ENCODE results near the gene HHAT. TPM values are rescaled to one million over a fixed set of nuclear protein-coding genes. Genes with fewer than 3 reads are reported as not detected.

Gene HHAT
- total RNA-seq, 1 donor from 2014 or later, result 11.4 TPM

GRCh38 chr1:210500831-210501230 is 172.1 kb downstream of the HHAT start:
- Histone ChIP-seq H3K27ac (ENCODE audit: low read depth, low read length) (no peak overlapping the region), H3K79me2 (ENCODE audit: insufficient read depth, low read length) (no peaks in the 10 kb centered on the region), H4K20me1 (ENCODE audit: insufficient read depth, low read length) (no peaks in the 10 kb centered on the region), H3K4me2 (ENCODE audit: low read length) (no peak overlapping the region), H3K27me3 (ENCODE audit: insufficient read depth, low read length) (no peaks in the 10 kb centered on the region), H3K9me3 (ENCODE audit: insufficient read depth, low read depth, low read length) (no peaks in the 10 kb centered on the region), H3K4me1 (ENCODE audit: insufficient read depth, low read length) (peaks cover 5% of the 10 kb centered on the region), H3K4me3 (ENCODE audit: insufficient read depth, low read depth, low read length) (no peak overlapping the region), H3K9ac (ENCODE audit: low read length) (no peak overlapping the region), H3K36me3 (ENCODE audit: insufficient read depth, low read length) (no peaks in the 10 kb centered on the region), H2AFZ (ENCODE audit: low read depth, low read length) (no peak overlapping the region)
- Mint-ChIP-seq H3K4me1 (ENCODE audit: low read depth, unreplicated experiment) (peaks cover 8% of the 10 kb centered on the region), H3K9me3 (ENCODE audit: unreplicated experiment) (no peaks in the 10 kb centered on the region), H3K27ac (ENCODE audit: unreplicated experiment) (no peak overlapping the region), H3K27me3 (ENCODE audit: low read depth, unreplicated experiment) (no peaks in the 10 kb centered on the region), H3K36me3 (ENCODE audit: low read depth, unreplicated experiment) (peaks cover 2% of the 10 kb centered on the region), H3K4me3 (ENCODE audit: unreplicated experiment) (no peak overlapping the region)
- DNase-seq (ENCODE audit: low read depth), result no peak
- no peak for FAIRE-seq
- no peak for TF ChIP-seq CTCF (IDR thresholded peaks at IDR 0.05; ENCODE audit: insufficient read depth, low read depth, low read length)
- no peak for TF ChIP-seq EZH2 (IDR thresholded peaks at IDR 0.05; ENCODE audit: insufficient read depth, low read length)

GRCh38 chr1:210504286-210504685 is 175.6 kb downstream of the HHAT start:
- H3K4me1 Mint-ChIP-seq (ENCODE audit: low read depth, unreplicated experiment), result peaks cover 20% of the 10 kb centered on the region
- FAIRE-seq (no peak), DNase-seq (ENCODE audit: low read depth) (no peak)
- no peaks in the 10 kb centered on the region for H3K27me3 Mint-ChIP-seq (ENCODE audit: low read depth, unreplicated experiment)
- no peak overlapping the region for H3K4me3 Mint-ChIP-seq (ENCODE audit: unreplicated experiment)
- no peaks in the 10 kb centered on the region for H3K79me2 ChIP-seq (ENCODE audit: insufficient read depth, low read length)
- TF ChIP-seq CTCF (IDR thresholded peaks at IDR 0.05; ENCODE audit: insufficient read depth, low read depth, low read length), result no peak
- TF ChIP-seq EZH2 (IDR thresholded peaks at IDR 0.05; ENCODE audit: insufficient read depth, low read length), result no peak
- H3K27ac ChIP-seq (ENCODE audit: low read depth, low read length), result no peak overlapping the region
- no peak overlapping the region for H2AFZ ChIP-seq (ENCODE audit: low read depth, low read length)
- H3K36me3 Mint-ChIP-seq (ENCODE audit: low read depth, unreplicated experiment), result peaks cover 2% of the 10 kb centered on the region
- H3K9me3 Mint-ChIP-seq (ENCODE audit: unreplicated experiment), result no peaks in the 10 kb centered on the region
- no peaks in the 10 kb centered on the region for H4K20me1 ChIP-seq (ENCODE audit: insufficient read depth, low read length)
- H3K9me3 ChIP-seq (ENCODE audit: insufficient read depth, low read depth, low read length), result no peaks in the 10 kb centered on the region
- H3K9ac ChIP-seq (ENCODE audit: low read length), result no peak overlapping the region
- H3K27ac Mint-ChIP-seq (ENCODE audit: unreplicated experiment), result no peak overlapping the region
- H3K4me1 ChIP-seq (ENCODE audit: insufficient read depth, low read length), result no peaks in the 10 kb centered on the region
- no peaks in the 10 kb centered on the region for H3K36me3 ChIP-seq (ENCODE audit: insufficient read depth, low read length)
- H3K4me3 ChIP-seq (ENCODE audit: insufficient read depth, low read depth, low read length), result no peak overlapping the region
- no peaks in the 10 kb centered on the region for H3K27me3 ChIP-seq (ENCODE audit: insufficient read depth, low read length)
- no peak overlapping the region for H3K4me2 ChIP-seq (ENCODE audit: low read length)

- Mint-ChIP-seq H3K27me3 (ENCODE audit: low read depth, unreplicated experiment) (no peaks in the 10 kb centered on the region), H3K4me1 (ENCODE audit: low read depth, unreplicated experiment) (peaks cover 20% of the 10 kb centered on the region), H3K27ac (ENCODE audit: unreplicated experiment) (peak overlapping the region; percentile 93), H3K9me3 (ENCODE audit: unreplicated experiment) (no peaks in the 10 kb centered on the region), H3K36me3 (ENCODE audit: low read depth, unreplicated experiment) (peaks cover 2% of the 10 kb centered on the region), H3K4me3 (ENCODE audit: unreplicated experiment) (no peak overlapping the region)
- Histone ChIP-seq H3K4me3 (ENCODE audit: insufficient read depth, low read depth, low read length) (no peak overlapping the region), H3K27me3 (ENCODE audit: insufficient read depth, low read length) (no peaks in the 10 kb centered on the region), H4K20me1 (ENCODE audit: insufficient read depth, low read length) (no peaks in the 10 kb centered on the region), H3K79me2 (ENCODE audit: insufficient read depth, low read length) (no peaks in the 10 kb centered on the region), H3K27ac (ENCODE audit: low read depth, low read length) (no peak overlapping the region), H3K4me1 (ENCODE audit: insufficient read depth, low read length) (no peaks in the 10 kb centered on the region), H3K9ac (ENCODE audit: low read length) (no peak overlapping the region), H3K4me2 (ENCODE audit: low read length) (no peak overlapping the region), H3K36me3 (ENCODE audit: insufficient read depth, low read length) (no peaks in the 10 kb centered on the region), H2AFZ (ENCODE audit: low read depth, low read length) (no peak overlapping the region), H3K9me3 (ENCODE audit: insufficient read depth, low read depth, low read length) (no peaks in the 10 kb centered on the region)
- TF ChIP-seq EZH2 (IDR thresholded peaks at IDR 0.05; ENCODE audit: insufficient read depth, low read length) (no peak), CTCF (IDR thresholded peaks at IDR 0.05; ENCODE audit: insufficient read depth, low read depth, low read length) (no peak)
- peak; percentile 29 for DNase-seq (ENCODE audit: low read depth)
- no peak for FAIRE-seq
These were observed 177.1 kb downstream of the HHAT start for GRCh38 chr1:210505601-210506496.
